Left lung (tissue), 10 donors: ENCODE measurements around the gene ZNF763. TPM values are rescaled to one million over a fixed set of nuclear protein-coding genes. Genes with fewer than 3 reads are reported as not detected.
"Not testable (repeated sequence)": the region's sequence is repeated elsewhere in the genome, so short reads cannot be mapped to it uniquely, and the experiment has no call there.

Experiments
- ATAC-seq: fragments of 200-7000 bp; cut with Tn5 transposase; one replicate; pipeline ENCODE4 v1.9.1; 2020; ENCODE audit warnings: moderate library complexity
- DNase-seq, 4 donors: peaks; one replicate each; pipeline ENCODE4 v3.0.0-alpha.2; 2013 to 2020
- H3K27ac ChIP-seq, 2 donors: fragments of 200-600 bp; sonication (generic) in 1 of 2; one replicate each; pipeline versions ENCODE4 v1.5.0 to v1.8.0; 2020 to 2021
- H3K27me3 ChIP-seq, 2 donors: fragments of 200-600 bp; sonication (generic) in 1 of 2; one replicate each; pipeline versions ENCODE4 v1.5.0 to v1.8.0; 2020 to 2021
- H3K36me3 ChIP-seq, 2 donors: fragments of 200-600 bp; sonication (generic) in 1 of 2; one replicate each; pipeline versions ENCODE4 v1.5.0 to v1.8.0; 2020 to 2021
- H3K4me1 ChIP-seq, 2 donors: fragments of 200-600 bp; one replicate each; pipeline ENCODE4 v1.8.0; 2021
- H3K4me3 ChIP-seq, 2 donors: fragments of 200-600 bp; sonication (generic) in 1 of 2; one replicate each; pipeline versions ENCODE4 v1.5.0 to v1.8.0; 2020 to 2021; ENCODE audit warnings: mild to moderate bottlenecking in 1 of 2
- H3K9me3 ChIP-seq, 2 donors: fragments of 200-600 bp; sonication (generic) in 1 of 2; one replicate each; pipeline versions ENCODE4 v1.5.0 to v1.8.0; 2020 to 2021
- intact Hi-C, 2 donors: fragments of 100-400 bp; cut with DNase I; formaldehyde crosslinking; loops; one replicate each; pipeline versions ENCODE4 v1.11.2 to v1.14.2; 2022
- polyA plus RNA-seq, 6 donors: library from polyadenylated mRNA; unstranded; fragments of 120-200 nt; gene quantifications; one replicate each; pipeline ENCODE4 v1.2.1, GENCODE V29; 2013; ENCODE audit not compliant: insufficient read length in 6 of 6
- total RNA-seq, 2 donors: library from RNA; stranded (reverse); fragmentation: NEBNext Ultra II Directional; extraction: Animal tissue kit (Norgen Biotek cat#: 25700); gene quantifications; one replicate each; pipeline ENCODE4 v1.2.1, GENCODE V29; 2021
- TF ChIP-seq, protein P1 (sequence below), 2 donors: fragments of 200-600 bp; sonication (generic) in 1 of 2; IDR thresholded peaks; one replicate each; pipeline versions ENCODE4 v1.5.0 to v1.8.0; 2021; ENCODE audit warnings: antibody characterized with exemption in 2 of 2
- donor health status: DM: no; HTN: yes; CAD: no.
- donor health status: DM: no; HTN: no; CAD: no.

ZNF763 gene
- total and polyA plus RNA-seq, 8 donors = 4.9 to 10.2 (median 8.0) TPM

DNA sequence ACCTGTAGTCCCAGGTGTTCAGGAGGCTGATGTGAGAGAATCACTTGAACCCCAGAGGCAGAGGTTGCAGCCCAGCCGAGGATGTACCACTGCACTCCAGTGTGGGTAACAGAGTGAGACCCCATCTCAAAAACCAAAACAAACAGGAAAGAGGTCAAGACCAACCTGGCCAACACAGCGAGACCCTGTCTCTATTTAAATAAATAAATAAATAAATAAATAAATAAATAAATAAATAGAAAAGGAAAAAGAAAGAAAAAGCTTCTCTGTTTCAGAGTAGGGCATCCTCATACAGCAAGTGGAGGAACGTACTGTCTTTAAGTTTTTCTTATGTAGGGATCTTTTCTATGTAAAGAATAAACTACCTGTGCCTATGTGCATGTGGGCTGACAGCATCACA lies 37.6 kb upstream of the ZNF763 start:
- DNase-seq (no peak), ATAC-seq (no peak)
- Histone ChIP-seq H3K36me3 (peaks cover 0 to 6% of the 10 kb centered on the region in 2 donors), H3K27me3 (no peaks in the 10 kb centered on the region), H3K4me3 (no peak overlapping the region), H3K4me1 (peaks cover 13 to 23% of the 10 kb centered on the region in 2 donors), H3K9me3 (peaks cover 0 to 5% of the 10 kb centered on the region in 2 donors), H3K27ac (no peak overlapping the region)
- TF ChIP-seq, protein P1, sequence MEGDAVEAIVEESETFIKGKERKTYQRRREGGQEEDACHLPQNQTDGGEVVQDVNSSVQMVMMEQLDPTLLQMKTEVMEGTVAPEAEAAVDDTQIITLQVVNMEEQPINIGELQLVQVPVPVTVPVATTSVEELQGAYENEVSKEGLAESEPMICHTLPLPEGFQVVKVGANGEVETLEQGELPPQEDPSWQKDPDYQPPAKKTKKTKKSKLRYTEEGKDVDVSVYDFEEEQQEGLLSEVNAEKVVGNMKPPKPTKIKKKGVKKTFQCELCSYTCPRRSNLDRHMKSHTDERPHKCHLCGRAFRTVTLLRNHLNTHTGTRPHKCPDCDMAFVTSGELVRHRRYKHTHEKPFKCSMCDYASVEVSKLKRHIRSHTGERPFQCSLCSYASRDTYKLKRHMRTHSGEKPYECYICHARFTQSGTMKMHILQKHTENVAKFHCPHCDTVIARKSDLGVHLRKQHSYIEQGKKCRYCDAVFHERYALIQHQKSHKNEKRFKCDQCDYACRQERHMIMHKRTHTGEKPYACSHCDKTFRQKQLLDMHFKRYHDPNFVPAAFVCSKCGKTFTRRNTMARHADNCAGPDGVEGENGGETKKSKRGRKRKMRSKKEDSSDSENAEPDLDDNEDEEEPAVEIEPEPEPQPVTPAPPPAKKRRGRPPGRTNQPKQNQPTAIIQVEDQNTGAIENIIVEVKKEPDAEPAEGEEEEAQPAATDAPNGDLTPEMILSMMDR (IDR thresholded peaks at IDR 0.05) = no peak
- intact Hi-C loops = no loop called here

DNA sequence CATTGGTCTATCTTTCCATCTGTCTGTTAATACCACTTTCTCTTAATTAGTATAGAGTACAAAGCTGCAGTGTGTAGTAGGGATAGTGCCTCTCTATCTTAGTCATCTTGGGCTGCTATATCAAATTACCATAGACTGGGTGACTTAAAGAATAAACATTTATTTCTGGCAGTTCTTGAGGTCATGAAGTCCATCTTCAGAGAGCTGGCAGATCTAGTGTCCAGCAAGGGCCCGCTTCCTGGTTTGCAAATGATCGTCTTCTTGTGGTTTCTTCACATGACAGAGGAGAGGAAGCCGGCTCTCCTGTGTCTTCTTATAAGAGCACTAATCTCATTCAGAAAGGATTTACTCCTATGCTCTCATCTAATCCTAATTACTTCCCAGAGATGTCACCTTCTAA lies 33.8 kb upstream of the ZNF763 start:
- no peak for DNase-seq
- peaks cover 0 to 32% of the 10 kb centered on the region in 2 donors for H3K9me3 ChIP-seq
- H3K27ac ChIP-seq = no peak overlapping the region
- H3K4me3 ChIP-seq = no peak overlapping the region
- H3K4me1 ChIP-seq = peaks cover 5 to 13% of the 10 kb centered on the region in 2 donors
- H3K27me3 ChIP-seq = no peaks in the 10 kb centered on the region
- H3K36me3 ChIP-seq = peaks cover 0 to 15% of the 10 kb centered on the region in 2 donors
- intact Hi-C loops = no loop called here
- TF ChIP-seq, protein P1 (IDR thresholded peaks at IDR 0.05) = no peak
- ATAC-seq = no peak

- H3K4me3 ChIP-seq = no peak overlapping the region
- H3K27ac ChIP-seq = no peak overlapping the region
- H3K36me3 ChIP-seq = peaks cover 0 to 15% of the 10 kb centered on the region in 2 donors
- no peaks in the 10 kb centered on the region for H3K27me3 ChIP-seq
- H3K4me1 ChIP-seq = peaks cover under 1 to 9% of the 10 kb centered on the region in 2 donors
- H3K9me3 ChIP-seq = peaks cover 0 to 35% of the 10 kb centered on the region in 2 donors
- TF ChIP-seq, protein P1 (IDR thresholded peaks at IDR 0.05) = no peak
- intact Hi-C loops = no loop called here
- no peak for ATAC-seq
- DNase-seq = no peak
Measured at GRCh38 chr19:11931513-11931912, 33.3 kb upstream of the ZNF763 start.

GRCh38 chr19:11935829-11936228 lies 29.0 kb upstream of the ZNF763 start:
- H3K4me3 ChIP-seq, ATAC-seq, DNase-seq, intact Hi-C loops, H3K27me3 ChIP-seq, H3K27ac ChIP-seq, H3K4me1 ChIP-seq: not testable (repeated sequence)
- H3K36me3 ChIP-seq = peaks cover 0 to 30% of the 10 kb centered on the region in 2 donors
- H3K9me3 ChIP-seq = peaks cover 0 to 68% of the 10 kb centered on the region in 2 donors

GRCh38 chr19:11938383-11938782 lies 26.5 kb upstream of the ZNF763 start:
- H3K4me3 ChIP-seq, ATAC-seq, H3K27me3 ChIP-seq, DNase-seq, intact Hi-C loops, H3K27ac ChIP-seq, H3K4me1 ChIP-seq: not testable (repeated sequence)
- Histone ChIP-seq H3K9me3 (peaks cover 6 to 84% of the 10 kb centered on the region in 2 donors), H3K36me3 (peaks cover 0 to 50% of the 10 kb centered on the region in 2 donors)

GRCh38 chr19:11941361-11941887 lies 23.4 kb upstream of the ZNF763 start:
- H3K4me1 ChIP-seq, H3K27me3 ChIP-seq, DNase-seq, intact Hi-C loops, H3K27ac ChIP-seq, ATAC-seq, H3K4me3 ChIP-seq: not testable (repeated sequence)
- peaks cover 0 to 76% of the 10 kb centered on the region in 2 donors for H3K36me3 ChIP-seq
- peaks cover 11 to 89% of the 10 kb centered on the region in 2 donors for H3K9me3 ChIP-seq
